Hematopoietic multipotent progenitor cell treated with erythropoietin and hydrocortisone succinate and interleukin-3 and kit ligand, for 15 days (in vitro differentiated cells): ENCODE results near the gene TRAF3IP1.
"Not testable (repeated sequence)": the region's sequence is repeated elsewhere in the genome, so short reads cannot be mapped to it uniquely, and the experiment has no call there.

ENCODE experiments used
- DNase-seq: peaks from one replicate; pipeline ENCODE4 v3.0.0-alpha.2; 2015; ENCODE audit warnings: low spot score

Gene TRAF3IP1

DNA sequence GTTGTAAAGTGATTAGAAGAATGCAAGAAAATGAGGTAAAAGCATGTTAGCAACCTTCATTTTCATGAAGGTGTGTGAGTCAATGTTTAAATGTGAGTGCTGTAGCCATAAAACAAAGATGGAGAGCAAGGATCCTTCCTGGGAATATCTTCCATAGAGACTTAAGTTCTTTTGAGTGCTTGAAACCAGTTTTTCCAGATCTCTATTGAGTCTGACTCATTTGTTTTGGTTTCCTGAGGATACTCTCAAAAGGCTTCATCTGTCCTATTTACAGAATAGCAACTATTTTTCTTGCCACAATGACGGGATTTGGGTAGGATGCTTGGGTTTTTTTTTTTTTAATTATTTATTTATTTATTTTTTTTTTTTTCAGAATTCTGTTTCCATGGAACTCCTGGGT, 60.5 kb downstream of the TRAF3IP1 start:
- DNase-seq: no peak

DNA sequence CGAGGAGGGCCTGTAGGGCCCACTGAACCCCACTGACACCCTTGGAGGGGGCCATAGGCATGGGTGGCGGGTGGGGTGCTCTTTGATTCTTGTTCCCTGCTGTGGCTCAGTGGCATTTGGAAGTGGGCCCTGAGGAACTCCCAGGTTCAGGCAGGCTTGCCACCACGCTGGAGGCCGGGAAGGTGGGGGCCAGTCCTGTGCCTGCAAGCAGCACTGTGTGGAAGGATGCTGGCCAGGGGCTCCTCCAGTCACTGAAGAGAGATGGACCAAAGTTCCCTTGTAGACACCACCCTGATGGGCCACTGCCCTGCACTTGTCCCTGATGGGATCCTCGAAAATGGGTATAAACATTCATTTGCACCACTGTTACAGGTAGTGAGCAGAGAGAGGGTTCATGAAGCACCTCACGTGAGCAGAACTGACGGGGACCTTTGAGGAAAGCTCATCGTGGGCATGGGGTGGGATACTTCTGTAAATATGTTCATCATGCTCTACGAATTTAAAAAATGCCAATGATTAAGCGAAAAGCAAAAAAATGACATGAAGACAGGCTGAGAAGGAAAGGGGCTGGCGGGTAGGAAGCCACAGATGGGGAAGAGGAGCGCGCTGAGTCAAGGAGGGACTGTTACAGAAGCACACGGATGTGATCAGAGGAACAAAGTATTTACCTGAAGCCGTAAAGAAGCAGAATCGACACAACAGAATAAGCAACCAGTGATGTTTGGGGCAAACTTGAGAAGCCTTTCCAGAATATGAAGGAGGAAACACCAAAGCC, 61.2 kb downstream of the TRAF3IP1 start:
- no peak for DNase-seq

DNA sequence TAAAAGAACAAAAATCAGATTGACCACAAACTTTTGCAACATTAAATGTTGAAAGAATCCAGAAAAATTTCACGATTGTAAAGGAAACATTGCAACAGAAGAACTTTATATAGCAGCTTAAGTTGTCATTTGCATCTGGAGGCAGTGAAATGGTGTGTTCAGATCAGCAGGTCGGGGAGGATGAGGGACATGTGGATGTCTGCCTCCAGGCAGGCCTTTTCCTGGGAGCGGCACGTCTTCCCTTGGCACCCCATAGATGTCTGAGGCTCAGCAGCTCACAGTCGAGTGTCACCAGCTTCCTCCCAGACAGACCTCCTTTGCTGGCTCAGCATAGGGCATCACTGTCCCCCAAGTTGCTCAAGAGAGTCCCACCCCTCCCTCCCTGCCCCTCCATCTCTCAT, 62.1 kb downstream of the TRAF3IP1 start:
- no peak for DNase-seq

DNA sequence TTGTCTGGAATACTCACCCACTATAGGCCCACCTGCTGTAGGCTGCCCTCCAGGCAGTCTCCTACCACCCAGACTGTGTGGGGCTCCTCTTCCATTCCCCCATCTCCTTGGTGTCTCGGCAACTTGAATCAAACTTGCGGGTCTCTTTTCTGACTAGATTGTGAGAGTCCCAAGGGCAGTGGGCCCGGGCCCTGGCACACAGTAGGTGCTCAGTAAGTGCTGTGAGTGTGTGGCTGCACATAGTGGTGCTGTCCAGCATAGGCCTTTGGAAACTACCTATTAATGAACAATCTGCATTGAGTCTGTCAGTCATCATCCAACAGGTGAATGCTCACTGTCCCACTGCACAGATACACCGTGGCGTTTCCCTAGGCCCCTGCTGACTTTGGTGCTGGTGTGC, 62.8 kb downstream of the TRAF3IP1 start:
- no peak for DNase-seq

DNA sequence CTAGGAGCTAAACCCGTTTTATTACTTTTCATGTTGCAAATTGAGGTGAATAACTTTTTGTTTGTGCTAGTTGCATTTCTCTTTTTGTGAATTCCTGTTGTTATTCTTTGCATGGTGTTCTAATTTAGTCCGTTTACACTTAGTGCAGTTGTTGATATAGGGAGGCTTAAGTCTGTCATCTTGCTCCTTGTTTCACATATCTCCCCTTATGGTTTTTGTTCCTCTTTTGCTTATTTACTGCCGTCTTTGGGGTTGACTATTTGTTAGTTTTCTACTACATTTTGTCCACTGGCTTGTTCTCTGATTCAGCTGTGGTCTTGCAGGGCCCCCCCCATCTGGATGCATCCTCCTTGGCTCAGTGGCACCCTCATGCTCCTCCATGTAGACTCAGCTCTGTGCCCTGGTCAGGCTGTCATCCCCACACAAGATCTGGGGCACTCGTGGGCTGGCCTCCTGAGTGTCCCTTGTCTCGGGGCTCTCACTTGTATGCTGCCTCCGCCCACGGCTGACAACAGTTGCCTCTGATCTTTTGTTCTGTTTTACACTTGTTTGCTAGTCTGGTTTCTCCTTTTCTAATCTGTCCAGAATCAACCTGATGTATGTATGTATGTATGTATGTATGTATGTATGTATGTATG, 63.5 kb downstream of the TRAF3IP1 start:
- DNase-seq: no peak

DNA sequence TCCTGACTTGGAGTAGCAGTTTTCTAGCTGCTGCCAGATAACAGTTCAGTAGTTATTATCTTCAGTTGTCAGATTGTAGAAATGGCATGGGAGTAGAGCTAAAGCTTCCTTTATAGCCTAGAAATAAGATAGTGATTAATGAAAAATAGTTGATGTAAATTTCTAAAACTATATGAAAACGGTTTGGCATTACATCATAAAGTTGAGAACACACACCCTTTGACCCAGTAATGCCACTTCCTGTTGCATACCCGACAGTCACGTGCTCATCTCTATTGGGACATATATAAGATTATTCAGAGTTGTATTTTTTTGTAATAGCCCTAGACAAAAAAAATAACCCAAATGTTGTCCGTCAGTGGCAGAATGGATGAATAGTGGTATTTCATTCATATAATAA, 67.0 kb downstream of the TRAF3IP1 start:
- DNase-seq: peak; percentile 34

DNA sequence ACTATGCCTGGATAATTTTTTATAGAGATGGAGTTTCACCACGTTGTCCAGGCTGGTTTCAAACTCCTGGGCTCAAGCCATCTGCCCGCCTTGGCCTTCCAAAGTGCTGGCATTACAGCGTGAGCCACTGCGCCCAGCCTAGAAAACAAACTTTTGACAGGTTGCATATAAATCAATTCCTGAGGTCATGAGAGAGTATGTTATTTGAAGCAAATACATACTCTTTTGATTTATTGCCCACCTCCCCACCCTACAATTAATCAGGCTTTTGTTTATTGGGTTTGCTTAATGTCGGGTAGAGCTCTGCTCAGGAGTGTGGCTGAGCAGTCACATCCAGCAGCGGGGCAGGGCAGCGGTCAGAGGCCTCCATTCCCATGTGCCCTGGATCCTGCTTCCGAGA, 68.5 kb downstream of the TRAF3IP1 start:
- DNase-seq: no peak

DNA sequence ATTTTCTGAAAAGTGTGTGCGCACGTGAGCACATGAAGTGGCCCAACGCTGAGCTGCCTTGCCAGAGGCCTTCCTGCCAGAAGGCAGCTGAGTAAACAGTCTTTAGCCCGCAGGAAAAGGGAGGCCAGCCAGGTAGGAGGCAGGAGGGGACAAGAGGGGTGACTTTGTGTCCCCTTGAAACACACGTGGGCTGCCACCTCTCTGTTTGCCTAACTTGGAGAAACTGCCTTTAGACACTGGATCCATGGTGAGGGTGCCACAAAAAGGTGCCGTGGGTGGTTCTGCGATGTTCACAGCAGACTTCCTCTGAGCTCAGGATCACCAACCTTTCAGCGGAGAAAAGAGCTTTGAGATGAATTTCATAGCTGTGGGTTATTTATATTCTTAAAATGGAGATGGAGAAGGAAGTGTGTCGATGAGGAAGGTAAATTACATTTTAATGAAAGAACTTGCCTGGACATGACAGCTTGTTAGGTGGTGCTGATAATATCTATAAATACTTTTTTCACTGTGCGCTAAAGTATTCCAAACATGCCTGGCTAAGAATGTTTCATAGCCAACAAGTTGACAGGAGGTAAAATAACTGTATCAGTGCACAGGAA, 69.8 kb downstream of the TRAF3IP1 start:
- DNase-seq: no peak

DNA sequence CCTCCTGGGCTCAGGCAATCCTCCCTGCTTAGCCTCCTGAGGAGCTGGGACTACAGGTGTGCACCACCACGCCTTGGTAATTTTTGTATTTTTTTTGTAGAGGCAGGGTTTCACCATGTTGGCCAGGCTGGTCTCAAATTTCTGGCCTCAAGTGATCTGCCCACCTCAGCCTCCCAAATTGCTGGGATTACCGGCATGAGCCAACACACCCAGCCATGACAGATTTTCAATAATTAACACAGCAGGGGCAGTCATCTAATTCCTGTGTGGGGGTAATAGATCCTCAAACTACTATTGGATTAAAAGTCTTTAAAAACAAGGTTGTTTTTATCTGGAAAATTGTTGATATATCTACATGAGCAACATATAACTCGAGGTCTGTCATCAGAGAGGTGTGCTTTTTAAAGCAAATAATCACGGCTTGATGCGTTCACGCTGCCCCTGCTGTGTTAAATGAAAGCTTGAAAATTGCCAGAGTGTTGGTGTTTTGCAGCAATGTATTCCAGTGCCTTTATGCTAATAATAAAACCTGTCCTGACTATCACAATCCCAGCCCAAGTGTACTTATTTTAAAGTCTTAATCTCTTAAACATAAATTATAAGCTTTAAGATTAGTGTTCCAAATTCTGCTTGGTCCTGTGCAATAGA, 70.8 kb downstream of the TRAF3IP1 start:
- no peak for DNase-seq

DNA sequence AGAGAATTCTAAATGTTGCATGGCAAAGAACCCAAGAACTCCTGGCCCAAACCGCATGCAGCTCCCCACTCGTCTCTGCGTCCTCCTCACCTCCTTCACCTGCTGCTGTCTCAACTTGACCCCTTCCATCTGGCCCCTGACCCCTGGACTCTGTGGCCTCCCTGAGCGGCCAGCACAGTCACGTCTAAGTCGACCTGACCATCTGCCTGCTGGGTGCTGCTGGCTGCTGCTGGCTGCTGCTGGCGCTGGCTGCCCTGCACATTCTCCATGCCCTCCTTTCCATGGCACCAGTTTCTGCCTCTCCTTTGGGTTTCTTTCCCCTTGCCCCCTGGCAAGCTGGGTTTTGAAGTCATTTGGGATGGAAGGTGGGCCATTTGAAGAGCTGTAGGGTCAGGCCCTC, 76.3 kb downstream of the TRAF3IP1 start:
- DNase-seq: no peak

DNA sequence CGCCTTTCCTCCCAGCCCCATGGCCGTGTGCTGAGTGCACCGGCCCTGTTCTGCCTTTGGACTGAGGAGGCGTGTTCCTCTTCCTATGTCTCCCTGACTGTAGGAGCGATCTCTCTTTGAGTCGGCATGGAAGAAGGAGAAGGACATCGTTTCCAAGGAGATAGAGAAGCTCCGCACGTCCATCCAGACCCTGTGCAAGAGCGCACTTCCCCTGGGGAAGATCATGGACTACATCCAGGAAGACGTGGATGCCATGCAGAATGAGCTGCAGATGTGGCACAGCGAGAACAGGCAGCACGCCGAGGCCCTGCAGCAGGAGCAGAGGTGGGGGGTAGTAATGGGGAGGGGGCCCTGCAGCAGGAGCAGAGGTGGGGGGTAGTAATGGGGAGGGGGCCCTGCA, 77.0 kb downstream of the TRAF3IP1 start:
- DNase-seq: no peak

DNA sequence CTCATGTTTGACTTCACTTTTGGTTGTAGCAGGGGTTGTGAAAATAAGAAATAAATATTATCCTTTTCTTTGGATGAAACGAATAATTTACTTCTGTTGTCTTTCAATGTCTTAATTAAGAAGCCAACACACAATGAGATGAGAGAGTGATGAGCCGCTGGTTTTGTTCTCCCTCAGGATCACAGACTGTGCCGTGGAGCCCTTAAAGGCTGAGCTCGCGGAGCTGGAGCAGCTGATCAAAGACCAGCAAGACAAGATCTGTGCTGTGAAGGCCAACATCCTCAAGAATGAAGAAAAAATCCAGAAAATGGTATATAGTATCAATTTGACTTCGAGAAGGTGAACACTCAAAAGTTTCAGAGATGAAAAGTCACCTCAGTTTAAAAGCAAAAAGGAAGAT, 78.3 kb downstream of the TRAF3IP1 start:
- DNase-seq: no peak

DNA sequence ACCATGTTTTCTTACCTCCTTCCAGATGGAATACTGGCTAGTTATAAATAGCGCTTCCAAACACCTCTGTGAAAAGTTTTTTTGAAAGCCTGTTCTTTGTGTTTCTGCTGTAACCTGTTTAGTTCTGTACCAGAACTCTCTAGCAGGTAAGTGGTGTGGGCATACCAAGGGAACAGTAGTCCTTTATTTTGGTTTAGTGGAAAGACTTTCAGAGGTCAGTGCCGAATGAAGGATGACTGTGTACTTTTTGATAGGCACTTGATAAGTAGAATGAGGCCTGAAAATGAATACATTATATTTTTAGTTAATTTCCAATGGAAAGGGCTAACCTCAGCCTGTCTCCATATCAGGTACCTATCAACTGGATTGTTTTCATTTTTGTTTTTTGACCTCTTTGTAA, 78.8 kb downstream of the TRAF3IP1 start:
- DNase-seq: no peak

DNA sequence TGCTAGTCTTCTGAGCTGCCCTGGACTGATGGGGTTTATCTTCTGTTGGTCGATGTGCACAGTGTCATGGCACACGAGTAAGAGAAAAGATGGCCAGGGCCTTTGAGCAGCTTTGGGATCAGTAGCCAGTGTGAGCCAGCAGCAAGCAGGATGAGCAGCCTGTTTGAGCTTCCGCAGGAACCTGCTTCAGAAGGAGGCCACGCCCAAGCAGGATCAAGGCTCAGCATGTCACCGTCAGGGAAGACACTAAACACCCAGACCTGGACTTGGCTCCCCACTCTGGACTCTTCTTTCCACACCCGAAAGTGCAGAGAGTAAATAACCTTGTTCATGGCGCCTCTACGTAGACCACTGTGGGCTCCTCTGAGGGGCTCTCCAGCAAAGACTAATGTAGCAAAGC, 81.2 kb downstream of the TRAF3IP1 start:
- DNase-seq: no peak

DNA sequence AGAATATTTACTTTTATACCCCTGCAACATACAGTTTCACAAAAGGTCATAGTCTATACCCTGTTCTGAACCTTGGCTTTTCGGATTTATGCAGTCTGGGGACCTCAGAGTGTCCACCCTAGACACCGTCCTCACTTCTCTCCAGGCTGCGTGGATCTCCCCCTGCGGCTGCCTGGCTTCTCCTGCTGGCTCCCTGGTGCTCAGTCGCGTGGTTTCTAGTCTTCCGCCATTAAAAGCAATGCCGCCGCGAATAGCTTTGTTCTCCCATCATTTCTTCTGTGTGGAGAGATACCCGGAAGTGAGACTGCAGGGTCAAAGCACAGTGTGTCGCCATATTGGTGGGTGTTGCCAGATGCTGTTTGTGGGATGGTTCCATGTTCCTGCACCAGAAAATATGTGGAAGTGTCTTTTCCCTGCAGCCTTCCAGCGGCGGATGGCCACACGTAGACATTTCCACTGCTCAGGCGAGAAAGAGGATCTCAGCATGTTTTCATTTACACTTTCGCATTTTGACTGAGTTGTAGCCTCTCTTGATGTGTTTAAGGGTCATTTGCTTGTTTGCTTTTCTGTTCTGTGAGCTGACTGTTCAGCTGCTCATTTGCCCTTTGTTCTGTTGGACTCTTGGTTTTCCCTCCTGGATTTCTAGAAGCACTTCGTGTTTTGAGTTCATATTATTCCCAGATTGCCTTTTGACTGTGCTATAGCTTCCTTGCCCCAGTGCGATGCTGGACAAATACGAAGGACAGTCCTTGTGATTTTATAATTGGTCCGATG, 83.5 kb downstream of the TRAF3IP1 start:
- no peak for DNase-seq

DNA sequence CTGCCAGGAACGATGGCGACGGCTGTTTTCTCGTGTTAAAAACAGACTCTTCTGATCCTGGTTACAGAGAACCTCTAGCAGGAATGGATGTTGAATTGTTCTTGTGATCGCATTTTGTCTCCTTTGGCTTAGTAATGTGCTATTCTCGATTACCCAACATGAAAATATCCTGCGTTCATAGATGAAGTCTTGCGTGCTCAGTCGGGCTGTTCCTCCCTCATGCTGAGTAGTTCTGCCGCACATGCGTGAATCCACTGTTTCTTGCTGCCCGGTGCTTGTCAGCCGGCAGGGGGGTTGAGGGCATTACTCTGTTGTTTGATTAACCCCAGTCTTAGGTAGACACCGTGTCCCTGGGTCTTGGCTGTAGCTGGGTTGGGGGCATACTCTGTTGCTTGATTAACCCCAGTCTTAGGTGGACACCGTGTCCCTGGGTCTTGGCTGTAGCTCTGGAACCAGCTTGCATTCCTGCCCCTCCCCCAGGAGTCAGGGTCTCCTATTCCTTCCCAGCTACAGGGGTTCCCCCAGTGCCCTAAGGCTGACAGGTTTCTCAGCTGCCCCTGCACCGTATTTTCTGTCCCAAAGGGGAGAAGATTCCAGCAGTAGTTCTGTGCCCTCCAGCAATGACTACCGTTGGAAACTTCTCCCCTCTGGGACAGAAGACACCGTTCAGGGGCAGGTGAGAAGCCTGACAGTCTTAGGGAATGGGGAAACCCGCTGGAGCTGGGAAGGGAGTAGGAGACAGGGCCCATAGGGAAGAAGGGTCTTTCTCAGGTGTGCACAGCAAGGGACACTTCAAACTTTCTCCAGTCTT, 84.3 kb downstream of the TRAF3IP1 start:
- DNase-seq: no peak

DNA sequence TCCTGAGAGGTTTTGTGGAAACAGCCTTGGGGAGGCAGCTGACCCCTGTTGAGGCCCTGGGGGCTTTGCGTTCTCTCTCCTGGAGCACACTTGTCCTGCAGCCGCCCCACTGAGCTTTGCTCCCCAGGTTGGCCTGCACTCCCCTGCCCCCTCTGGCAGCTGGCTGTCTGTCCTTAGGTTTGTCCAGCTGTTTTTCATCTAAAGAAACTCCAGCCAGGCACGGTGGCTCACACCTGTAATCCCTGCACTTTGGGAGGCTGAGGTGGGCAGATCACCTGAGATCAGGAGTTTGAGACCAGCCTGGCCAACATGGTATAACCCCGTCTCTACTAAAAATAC, 84.9 kb downstream of the TRAF3IP1 start:
- DNase-seq: not testable (repeated sequence)

DNA sequence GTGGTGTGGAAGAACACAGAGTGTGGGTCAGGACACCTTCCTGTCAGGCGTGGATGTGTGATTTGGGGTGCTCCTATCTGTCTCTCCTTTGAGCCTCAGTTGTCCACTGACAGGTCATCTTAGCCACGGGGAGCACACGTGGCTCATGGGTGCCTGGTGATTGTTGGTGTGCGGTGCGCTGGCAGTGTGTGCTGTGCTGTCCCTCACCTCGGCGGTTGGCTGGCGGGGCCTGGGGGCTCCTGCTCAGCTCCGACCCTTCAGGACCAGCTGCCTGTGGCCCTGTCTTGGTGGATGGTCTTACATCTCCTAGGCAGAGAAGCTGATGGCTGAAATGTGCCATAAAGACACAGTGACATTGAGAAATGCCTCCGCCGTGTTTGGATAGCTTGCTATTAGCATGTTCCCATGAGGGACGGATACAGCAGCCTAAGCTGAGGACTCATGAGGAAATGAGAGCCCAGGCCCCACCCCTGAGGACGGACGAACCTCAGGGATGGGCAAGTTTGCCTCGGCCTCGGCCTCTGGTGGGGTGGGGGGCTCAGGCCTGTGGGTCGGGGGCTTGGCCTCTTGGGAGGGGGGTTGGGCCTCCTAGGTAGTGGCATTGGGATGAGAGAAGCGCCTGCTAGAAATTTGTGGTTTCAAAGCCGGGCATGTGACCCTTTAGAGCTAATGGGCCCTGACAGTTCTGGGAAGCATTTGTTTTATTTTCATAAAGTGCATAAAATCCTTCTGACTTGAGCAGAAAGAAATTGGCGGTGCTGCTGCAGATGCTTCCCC, 86.1 kb downstream of the TRAF3IP1 start:
- DNase-seq: no peak

DNA sequence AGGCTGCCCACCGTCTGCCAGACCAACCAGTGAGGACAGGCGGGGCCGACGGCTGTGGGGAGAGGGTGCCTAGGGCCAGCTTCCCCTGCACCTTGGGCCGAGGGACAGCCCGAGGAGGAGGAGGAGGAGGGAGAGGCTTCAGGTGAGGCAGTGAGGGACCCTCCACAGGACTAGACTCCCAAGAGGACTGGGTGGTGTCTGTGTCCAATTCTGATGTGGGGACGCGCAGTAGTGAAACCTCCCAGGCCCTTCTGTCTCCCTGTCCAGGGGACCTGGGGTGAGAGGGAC, 86.6 kb downstream of the TRAF3IP1 start:
- no peak for DNase-seq

DNA sequence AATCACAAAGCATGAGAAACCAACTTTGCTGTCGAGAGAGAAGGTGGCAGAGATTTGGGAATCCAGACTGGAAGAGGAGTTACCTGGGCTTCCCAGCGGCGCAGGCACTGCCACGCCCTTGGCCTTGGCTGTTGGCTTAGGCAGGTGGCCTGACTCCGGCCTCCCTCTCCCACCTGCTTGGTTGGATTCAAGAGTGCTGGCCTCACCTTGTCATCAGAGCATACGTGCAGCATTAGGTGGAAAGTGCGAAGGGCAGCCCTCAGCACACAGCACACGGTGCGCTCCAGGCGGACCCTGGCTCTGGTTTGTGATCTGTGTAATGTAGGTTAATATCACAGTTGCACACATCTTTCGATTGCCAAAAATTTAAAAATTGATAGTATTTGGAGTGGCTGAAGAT, 87.2 kb downstream of the TRAF3IP1 start:
- no peak for DNase-seq
